Kidney epithelial cell (primary cell): ENCODE results near the gene F7. TPM values are rescaled to one million over a fixed set of nuclear protein-coding genes. Genes with fewer than 3 reads are reported as not detected.

Source experiments
- DNase-seq: peaks from one replicate; pipeline ENCODE4 v3.0.0-alpha.2; 2010; ENCODE audit warnings: low read depth
- H3K27me3 ChIP-seq: 2 replicates; pipeline ENCODE4 v1.6.0; 2011; ENCODE audit warnings: low read length; ENCODE audit not compliant: control insufficient read depth, insufficient read depth
- H3K36me3 ChIP-seq: 2 replicates; pipeline ENCODE4 v1.5.1; 2011; ENCODE audit warnings: low read length; ENCODE audit not compliant: control insufficient read depth, insufficient read depth
- H3K4me3 ChIP-seq: 2 replicates; pipeline ENCODE4 v1.5.1; 2011; ENCODE audit warnings: low read depth, mild to moderate bottlenecking, control low read depth, low read length
- total RNA-seq: library from RNA; depleted of rRNA; stranded (reverse); fragments of >200 nt; gene quantifications from 2 replicates; pipeline ENCODE4 v1.2.3, GENCODE V29; 2015
- TF ChIP-seq, protein P1 (sequence below): IDR thresholded peaks from 2 replicates; pipeline ENCODE4 v1.5.1; 2011; ENCODE audit warnings: mild to moderate bottlenecking, moderate library complexity, low read length, control low read depth, inconsistent platforms; ENCODE audit not compliant: insufficient read depth, poor library complexity, severe bottlenecking

F7 gene
- total RNA-seq, 1 donor from 2014 or later: 0.38 TPM

DNA sequence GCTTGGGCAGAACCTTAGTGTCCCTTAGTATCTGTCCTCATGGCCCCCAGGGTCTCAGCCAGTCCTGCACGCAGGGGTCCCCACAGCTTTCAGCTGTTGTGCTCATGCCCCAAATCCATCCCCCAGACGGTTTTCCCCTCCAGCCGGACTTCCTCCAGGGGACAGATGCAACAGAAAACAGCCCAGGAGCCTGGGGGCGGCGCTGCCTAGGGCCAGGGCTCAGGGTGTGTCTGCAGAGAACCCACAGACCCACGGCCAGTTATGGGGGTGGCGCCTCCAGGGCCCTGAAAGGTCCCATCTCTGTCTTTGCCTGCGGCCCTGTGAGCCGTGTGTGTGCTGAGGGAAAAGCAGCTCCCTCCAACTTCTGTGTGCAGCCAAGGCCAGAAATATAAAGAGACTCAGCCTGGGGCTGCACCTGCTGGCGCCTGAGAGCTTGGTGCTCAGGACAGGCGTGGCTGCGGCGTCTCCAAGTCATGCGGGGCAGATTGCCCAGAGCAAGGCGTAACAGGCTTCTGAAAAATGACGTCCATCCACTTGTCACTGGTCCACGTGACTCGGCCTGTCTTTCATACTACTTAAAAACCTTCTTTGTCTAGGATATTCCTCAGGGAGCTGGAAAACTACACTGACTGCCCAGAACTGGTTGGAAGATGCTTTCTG, 22.1 kb upstream of the F7 start:
- no peak for DNase-seq
- no peaks in the 10 kb centered on the region for H3K27me3 ChIP-seq
- TF ChIP-seq, protein P1, sequence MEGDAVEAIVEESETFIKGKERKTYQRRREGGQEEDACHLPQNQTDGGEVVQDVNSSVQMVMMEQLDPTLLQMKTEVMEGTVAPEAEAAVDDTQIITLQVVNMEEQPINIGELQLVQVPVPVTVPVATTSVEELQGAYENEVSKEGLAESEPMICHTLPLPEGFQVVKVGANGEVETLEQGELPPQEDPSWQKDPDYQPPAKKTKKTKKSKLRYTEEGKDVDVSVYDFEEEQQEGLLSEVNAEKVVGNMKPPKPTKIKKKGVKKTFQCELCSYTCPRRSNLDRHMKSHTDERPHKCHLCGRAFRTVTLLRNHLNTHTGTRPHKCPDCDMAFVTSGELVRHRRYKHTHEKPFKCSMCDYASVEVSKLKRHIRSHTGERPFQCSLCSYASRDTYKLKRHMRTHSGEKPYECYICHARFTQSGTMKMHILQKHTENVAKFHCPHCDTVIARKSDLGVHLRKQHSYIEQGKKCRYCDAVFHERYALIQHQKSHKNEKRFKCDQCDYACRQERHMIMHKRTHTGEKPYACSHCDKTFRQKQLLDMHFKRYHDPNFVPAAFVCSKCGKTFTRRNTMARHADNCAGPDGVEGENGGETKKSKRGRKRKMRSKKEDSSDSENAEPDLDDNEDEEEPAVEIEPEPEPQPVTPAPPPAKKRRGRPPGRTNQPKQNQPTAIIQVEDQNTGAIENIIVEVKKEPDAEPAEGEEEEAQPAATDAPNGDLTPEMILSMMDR: no peak

DNA sequence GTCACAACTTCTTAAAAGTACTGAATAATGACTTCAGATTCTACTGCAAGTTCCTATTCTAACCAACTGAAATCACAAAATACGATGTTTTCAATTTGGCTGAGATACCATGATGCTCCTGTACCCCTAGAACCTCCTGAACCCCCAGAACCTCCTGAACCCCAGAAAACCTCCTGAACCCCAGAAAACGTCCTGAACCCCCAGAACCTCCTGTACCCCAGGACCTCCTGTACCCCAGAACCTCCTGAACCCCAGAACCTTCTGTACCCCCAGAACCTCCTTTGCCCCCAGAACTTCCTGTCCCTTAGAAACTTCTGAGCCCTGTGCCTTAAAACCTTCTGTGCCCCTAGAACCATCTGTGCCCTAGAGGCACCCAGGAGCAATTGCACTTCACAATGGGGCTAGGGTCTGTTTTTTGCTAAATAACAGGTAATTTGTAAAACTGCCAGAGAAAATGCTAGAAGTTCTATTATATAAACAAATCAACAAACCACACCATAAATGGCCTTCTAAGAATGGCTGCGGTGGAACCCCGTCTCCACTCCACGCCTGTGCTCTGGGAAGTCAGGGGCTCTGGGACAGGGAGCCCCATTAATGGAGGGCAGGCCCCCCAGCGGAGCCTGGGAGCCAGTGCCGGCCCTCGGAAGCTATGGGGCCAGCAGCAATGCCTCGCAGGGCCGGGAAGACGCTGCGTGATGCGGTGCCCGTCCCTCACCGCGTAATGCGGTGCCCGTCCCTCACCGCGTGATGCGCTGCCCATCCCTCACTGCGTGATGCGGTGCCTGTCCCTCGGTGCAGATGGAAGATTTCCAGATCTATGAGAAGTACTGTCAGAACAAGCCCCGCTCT, 21.3 kb upstream of the F7 start:
- no peak for DNase-seq
- no peaks in the 10 kb centered on the region for H3K27me3 ChIP-seq
- H3K36me3 ChIP-seq: no peaks in the 10 kb centered on the region
- TF ChIP-seq, protein P1: peak; percentile 9
- H3K4me3 ChIP-seq: no peak overlapping the region

More for the DNA sequence above, 22.1 kb upstream of the F7 start:
- Histone ChIP-seq H3K36me3 (no peaks in the 10 kb centered on the region), H3K4me3 (no peak overlapping the region)

DNA sequence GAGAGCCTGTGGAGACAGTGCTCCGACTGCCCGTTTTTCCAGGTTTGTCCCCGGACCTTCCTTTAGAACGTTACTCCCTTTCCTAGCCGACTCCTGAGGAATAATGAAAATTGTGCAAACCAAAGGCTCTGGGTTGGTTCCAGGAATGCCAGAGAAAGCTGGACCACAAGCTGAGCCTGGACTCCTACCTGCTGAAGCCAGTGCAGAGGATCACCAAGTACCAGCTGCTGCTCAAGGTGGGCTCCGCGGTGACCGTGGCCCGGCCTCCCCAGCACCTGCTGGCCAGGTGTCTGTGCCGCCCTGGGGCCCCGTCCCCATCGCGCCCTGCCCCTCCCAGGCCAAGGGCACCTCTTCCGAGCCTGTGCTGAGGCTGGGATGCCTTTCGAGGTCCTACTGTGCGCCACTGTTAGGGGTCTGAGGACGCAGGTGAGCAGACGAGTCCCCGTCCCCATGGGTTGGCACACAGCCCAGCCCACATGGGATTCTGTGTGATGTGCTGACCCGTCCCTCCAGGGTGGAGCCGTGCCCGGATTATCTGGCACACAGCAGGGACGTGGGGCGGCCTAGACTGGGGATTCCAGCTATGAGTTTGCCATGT, 20.5 kb upstream of the F7 start:
- no peaks in the 10 kb centered on the region for H3K27me3 ChIP-seq
- TF ChIP-seq, protein P1: no peak
- no peak for DNase-seq
- H3K4me3 ChIP-seq: no peak overlapping the region
- no peaks in the 10 kb centered on the region for H3K36me3 ChIP-seq

DNA sequence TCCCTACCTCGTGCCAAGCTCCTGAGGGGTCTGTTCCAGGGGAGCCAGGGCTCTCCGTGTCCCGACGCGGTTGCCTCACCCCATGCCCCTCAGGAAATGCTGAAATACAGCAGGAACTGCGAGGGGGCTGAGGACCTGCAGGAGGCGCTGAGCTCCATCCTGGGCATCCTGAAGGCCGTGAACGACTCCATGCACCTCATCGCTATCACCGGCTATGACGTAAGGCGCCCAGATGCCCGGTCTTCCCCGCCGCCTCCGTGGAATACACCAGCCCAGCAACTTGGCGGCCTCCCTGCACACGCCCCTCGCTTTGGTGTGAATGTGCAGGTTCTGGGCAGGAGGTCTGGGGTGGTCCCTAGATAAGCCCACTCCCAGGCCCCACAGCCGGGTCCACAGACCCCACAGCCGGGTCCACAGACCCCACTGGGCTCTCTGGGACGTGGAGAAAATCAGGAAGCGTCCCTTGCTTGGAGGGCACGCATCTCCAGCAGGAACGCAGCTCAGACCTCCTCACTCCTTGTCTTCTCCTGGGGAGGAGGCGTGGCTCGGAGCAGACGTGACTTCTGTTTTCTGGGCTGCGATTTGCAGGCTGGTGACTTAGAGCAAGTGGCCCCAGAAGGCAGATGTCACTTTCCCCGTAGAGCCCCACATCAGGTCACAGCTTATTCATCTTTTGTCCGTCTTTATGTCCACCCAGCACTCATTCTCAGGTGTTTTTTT, 19.4 kb upstream of the F7 start:
- H3K36me3 ChIP-seq: no peaks in the 10 kb centered on the region
- TF ChIP-seq, protein P1: no peak
- H3K4me3 ChIP-seq: no peak overlapping the region
- no peak for DNase-seq
- H3K27me3 ChIP-seq: no peaks in the 10 kb centered on the region

DNA sequence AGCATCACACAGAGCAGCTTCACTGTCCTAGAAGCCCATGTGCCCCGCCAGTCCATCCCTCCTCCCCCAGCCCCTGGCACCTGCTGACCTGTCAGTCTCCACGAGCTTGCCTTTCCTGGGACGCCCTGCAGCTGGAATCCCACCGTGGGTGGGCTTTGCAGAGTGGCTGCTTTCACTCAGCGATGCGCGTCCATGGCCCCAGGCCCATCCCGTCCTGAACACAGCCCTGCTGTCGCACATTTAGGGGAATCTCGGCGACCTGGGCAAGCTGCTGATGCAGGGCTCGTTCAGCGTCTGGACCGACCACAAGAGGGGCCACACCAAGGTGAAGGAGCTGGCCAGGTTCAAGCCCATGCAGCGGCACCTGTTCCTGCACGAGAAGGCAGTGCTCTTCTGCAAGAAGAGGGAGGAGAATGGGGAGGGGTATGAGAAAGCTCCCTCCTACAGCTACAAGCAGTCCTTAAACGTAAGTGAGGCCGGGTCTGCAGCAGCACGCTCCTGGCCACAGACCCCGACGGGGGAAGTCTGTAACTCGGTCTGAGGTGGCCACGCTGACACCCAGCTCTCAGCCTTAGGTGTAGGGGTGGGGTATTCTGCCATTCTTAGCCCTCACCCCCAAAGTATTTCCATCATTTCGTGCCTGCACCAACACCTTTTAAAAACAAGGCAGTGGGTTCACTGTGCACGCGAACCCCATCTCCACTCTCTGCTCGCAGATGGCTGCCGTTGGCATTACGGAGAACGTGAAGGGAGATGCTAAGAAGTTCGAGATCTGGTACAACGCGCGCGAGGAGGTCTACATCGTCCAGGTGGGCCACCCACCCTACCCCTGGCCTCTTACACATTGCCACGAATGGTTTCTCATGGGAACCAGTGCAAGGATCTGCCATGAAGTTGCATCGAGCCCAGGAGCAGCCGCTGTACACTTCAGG, 18.3 kb upstream of the F7 start:
- no peak overlapping the region for H3K4me3 ChIP-seq
- H3K36me3 ChIP-seq: no peaks in the 10 kb centered on the region
- TF ChIP-seq, protein P1: no peak
- DNase-seq: no peak
- H3K27me3 ChIP-seq: no peaks in the 10 kb centered on the region
